Measurements from ENCODE around the gene TMEM72.

TMEM72 gene

DNA sequence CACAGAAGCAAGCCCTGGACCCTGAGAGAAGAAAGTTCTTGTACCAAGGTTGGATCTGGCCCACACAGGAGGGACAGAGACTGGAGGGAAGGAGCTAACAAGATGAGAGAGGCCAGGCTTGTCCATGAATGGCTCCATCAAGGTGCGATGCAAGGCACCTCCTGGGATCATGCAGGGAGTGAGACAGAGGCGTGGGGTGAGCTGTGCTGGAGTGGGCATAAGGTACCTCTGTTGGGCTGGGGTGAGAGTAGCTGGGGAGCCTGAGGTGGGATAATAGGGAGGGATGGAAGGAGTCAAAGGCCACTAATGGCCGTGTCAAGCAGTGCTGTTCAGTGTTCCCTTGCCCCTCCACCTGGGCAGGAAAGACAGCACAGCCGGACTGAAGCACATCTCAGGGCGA lies 9.9 kb downstream of the TMEM72 start:
- no peak for DNase-seq

GRCh38 chr10:44921506-44921905 lies 10.4 kb downstream of the TMEM72 start:
- no peak for DNase-seq

DNA sequence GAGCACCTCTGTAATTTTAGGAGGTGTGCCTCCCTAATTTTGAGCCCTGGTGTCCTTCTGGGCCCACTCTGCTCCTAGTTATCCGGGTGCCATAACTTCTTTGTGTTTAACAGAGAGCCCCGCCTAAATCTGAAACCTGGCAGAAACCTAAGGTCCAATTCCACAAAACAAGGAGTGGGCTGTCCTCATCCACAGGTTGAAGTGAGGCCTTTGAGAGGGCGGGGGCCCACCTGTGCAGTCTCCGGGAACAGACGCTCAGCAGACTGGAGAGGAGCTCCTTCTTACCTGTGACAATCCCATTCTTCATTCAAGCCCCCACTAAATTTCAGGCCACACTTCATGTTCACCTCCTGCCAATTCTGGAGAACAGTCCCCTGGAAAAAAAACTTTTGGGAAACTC lies 10.9 kb downstream of the TMEM72 start:
- no peak for DNase-seq

GRCh38 chr10:44922796-44923545 lies 11.8 kb downstream of the TMEM72 start:
- no peak for DNase-seq

GRCh38 chr10:44923611-44924010 lies 12.5 kb downstream of the TMEM72 start:
- no peak for DNase-seq

- no peak for DNase-seq
These were observed 13.3 kb downstream of the TMEM72 start for GRCh38 chr10:44924261-44925040.

DNA sequence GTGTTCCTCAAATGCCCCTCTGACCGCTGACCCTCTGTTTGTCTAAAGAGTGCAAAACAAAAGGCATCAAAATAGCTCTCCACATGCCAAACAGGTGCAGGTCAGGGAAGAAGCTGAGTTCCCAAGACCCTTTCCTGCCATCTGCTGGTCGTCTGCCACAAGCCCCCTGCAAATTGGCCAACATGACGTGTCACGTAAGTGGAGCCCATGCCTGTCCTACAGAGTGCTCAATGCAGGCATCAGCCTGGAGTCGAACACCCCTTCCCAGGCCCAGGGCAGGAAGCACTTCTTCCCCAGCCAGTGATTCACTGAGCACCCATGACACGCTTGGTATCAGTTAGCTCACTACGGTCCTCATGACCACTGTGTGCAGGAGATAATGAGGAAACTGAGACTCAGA lies 14.1 kb downstream of the TMEM72 start:
- DNase-seq: no peak

DNA sequence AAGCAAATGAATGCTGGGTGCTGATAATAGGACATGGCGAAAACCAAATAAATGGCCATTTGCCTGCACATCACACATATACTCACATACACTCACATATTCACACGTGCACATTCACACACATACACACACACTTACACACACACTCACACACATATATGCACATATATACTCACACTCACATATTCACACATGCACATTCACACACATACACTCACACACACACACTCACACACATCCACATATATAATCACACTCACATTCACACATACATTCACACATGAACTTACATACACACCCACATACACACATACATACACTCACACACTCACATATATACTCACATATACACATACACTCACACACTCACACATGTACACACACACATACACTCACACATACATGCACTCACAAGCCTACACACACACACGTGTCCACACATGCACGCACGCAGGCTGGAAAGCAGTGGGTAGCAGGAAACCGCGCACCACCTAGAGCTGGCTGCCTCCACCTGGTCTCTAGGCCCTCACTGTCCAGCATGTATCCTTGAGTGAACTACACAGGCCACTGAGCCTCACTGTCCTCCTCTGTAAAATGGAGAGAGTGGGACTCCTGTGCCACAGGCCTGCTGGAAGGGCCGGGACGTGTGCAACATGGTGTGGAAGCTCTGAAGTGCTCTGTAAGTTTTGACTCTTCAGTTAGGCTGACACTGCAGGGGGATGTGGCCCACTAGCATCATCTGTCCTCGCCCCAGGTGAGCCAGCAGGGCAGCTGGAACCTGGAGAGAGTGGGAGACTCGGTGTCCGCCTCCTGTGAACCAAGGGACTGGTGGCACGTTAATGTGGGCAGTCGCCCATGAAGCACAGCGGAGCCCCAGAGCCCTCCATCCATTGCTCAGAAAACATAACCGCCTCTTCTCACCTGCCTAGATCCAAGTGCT lies 14.9 kb downstream of the TMEM72 start:
- no peak for DNase-seq

- no peak for DNase-seq
These were observed 15.7 kb downstream of the TMEM72 start for GRCh38 chr10:44926751-44927351.

DNA sequence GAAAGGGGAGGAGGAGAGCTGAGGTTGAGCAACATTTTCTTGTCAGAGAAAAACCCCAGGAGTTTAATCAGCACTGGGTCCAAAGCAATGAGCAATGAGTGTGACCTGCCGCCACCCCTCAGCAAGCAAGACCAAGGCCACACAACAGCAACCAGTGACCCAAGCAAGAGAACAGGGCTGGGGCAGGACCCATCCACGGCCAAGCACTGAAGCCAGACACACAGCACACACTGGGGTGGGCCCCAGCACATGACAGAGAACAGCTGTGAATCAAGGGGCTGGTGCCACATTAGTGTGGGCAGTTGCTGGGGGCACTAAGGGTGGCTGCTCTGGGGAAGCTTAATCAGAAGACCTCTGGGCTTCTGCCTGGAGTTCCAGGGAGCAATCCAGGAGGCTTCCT lies 16.2 kb downstream of the TMEM72 start:
- DNase-seq: no peak

DNA sequence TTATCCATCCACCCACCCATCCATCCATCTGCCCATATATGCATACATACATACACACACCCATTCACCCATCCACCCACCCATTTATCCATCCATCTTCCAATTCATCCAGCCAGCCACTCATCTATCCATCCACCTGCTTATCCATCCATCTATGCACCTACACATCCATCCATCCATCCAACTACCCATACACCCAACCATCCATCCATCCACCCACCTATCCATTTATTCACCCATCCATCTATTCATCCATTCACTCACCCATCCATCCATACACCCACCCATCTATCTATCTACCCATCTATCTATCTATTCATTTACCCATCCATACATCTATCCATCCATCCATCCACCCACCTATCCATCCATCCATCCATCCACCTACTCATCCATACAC lies 17.3 kb downstream of the TMEM72 start:
- no peak for DNase-seq

- DNase-seq: no peak
These were observed 18.5 kb downstream of the TMEM72 start for GRCh38 chr10:44929356-44930255.

- DNase-seq: no peak
These were observed 19.9 kb downstream of the TMEM72 start for GRCh38 chr10:44930904-44931620.

DNA sequence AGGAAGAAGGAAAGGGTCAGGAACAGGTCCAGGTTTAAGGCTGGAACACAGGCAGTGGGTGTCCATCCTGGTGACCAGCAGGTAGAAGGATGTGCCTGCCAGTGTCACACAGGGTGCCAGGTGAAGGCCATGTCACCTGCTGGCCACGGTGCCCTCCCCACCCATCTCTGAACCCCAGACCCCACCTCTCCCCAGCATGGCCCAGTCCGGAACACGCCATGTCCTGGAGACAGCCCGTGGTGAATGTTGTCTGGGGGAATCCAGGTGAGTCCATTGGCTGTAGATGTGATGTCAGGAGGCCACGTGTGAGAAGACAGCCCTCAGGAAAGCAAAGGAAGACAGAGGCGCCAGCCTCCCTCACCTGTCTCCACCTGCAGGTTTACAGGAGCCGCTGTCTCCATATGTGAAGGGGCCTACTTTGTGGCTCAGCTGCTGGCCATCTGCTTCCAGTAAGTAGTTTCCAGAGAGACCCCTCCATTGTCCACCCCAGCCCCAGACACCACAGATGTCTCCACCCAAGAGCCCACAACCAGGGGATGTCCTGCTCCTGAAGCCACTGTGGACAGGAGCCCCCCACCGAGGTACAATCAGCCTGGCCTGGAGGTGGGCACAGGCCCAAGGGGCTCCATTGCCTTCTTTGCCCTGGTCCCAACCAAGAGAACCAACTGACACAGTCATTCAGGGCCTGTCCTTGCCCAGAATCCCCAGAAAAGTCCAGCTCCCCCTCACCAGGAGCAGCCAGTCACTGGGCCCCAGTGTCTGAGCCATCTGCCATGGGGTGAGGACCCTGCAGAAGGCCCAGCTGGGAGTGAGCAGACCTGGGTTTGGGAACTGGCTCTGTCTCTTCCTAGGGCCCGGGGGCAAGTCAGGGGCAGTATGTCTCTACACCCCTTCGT lies 20.7 kb downstream of the TMEM72 start:
- no peak for DNase-seq

DNA sequence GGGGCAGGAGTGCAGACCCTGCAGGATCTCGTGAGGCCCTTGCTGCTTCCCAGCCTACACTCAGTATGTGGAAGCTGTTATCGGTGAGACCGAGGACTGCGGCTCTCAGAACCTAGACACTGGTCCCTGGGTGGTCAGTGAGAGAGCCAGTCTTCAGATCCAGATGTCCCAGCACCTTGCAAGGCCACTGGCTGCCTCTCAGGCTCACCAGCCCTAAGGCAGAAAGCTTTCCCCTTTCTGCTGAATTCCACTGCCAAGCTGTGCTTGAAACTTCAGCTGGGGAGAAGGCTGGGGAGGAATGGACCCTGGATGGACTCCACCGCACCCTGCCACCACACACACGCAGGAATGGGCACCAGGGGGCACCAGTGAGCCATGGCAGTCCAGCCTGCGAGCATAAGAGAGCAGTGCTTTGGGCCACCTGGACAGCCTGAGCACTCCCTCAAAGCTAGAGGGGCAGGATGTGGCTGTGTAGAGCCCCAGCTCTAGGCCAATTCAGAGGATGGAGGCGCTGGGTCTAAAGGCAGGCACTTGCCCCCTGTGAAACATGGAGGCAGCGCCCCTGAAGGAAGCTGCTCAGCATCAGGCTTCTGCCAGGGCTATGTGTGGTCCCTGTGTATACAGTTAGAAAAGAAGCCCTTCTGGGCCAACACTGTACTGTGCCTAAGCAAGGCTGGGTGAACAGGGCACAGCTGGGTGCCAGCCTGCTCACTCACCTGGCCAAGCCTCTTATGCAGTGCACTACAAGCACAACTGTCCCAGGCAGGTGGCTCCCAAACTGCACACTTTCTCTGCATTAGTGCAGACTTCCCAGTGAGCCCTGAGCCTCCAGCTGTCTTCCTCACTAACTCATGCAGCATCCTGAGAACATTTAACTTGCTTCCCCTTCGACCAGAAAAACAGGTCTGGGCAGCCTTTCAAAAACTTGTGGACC lies 21.6 kb downstream of the TMEM72 start:
- DNase-seq: peak; percentile 59 to 77 (median 68)

- no peak for DNase-seq
These were observed 22.5 kb downstream of the TMEM72 start for GRCh38 chr10:44933451-44934321.

DNA sequence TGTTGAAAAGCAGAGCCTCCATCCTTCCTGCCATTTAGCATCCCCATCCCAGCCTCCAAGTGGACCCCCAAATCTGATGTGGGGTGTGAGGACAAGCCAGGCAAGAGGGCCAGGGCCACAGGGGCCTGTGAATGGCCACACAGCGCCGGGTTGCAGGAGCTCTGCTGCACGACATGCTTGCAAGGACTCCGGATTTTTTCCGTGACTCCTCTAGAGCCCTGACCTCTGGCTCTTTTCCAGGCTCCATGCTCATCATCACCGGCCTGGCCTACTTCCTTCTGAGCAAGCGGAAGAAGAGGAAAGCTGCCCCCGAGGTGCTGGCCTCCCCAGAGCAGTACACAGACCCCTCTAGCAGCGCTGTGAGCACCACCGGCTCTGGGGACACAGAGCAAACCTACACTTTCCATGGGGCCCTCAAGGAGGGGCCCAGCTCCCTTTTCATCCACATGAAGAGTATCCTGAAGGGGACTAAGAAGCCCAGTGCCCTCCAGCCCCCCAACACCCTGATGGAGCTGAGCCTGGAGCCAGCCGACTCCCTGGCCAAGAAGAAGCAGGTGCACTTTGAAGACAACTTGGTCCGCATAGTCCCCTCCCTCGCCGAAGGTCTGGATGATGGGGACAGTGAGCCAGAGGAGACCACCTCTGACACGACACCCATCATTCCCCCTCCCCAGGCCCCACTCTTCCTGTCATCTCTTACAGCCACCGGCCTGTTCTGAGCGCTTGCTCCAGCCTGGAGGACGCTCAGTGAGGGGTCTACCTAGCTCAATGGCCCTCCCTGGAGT lies 23.5 kb downstream of the TMEM72 start:
- no peak for DNase-seq
